Activated T-helper 9 cell treated with anti-CD3 and anti-CD28 coated beads, Interleukin-2, amount 50 U/mL, for 16 hours (primary cell): ENCODE measurements around the gene MAP4K1.
"Not testable (repeated sequence)": the region's sequence is repeated elsewhere in the genome, so short reads cannot be mapped to it uniquely, and the experiment has no call there.

Source experiments
- DNase-seq: peaks from one replicate; pipeline ENCODE4 v3.0.0-alpha.2; 2020; ENCODE audit warnings: low read depth

Gene MAP4K1

GRCh38 chr19:38624822-38625221 is 7.1 kb upstream of the MAP4K1 start:
- DNase-seq, result no peak

GRCh38 chr19:38619361-38620174 is 1.8 kb upstream of the MAP4K1 start:
- DNase-seq, result no peak

DNA sequence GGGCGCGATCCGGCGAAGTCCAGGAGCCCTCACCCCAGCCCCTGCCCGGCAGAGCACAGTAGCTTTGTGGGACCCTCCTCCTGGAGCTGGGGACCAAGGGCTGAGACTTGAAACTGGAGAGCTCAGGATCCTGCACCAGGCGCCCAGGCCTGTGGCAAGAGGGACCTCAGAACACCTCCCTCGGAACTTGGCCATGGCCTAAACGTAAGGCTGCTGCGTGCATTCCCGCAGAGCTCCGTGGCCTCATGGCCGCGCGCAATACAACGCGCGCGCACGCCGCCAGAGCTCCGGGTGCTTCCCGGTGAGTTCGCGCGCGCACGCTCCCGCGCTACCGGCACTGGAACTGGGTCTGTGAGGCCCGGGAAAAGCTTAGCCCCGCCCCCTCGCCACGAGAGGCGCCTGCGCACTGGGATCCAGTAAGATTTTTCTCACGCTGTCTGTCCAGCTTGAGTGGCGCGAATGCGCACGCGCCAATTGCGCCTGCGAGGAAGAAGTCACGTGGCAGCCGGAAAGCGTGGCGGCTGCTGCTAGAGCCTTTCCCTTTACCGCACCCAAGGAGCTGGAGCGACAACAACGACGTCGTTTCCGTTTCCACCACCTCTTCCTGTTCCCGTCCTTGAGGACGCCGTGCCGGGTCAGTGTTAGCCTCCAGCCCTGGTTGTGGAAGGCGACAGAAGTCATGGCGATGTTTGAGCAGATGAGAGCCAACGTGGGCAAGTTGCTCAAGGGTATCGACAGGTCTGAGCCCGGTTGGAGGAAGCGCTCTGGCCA is 1.0 kb upstream of the MAP4K1 start, which contains the start of gene EIF3K:
Gene EIF3K (plus strand): TSS at position 599 of the 771 bp plus-strand sequence. CDS start 81 bp downstream, at position 680.
- DNase-seq, result peak; percentile 96

DNA sequence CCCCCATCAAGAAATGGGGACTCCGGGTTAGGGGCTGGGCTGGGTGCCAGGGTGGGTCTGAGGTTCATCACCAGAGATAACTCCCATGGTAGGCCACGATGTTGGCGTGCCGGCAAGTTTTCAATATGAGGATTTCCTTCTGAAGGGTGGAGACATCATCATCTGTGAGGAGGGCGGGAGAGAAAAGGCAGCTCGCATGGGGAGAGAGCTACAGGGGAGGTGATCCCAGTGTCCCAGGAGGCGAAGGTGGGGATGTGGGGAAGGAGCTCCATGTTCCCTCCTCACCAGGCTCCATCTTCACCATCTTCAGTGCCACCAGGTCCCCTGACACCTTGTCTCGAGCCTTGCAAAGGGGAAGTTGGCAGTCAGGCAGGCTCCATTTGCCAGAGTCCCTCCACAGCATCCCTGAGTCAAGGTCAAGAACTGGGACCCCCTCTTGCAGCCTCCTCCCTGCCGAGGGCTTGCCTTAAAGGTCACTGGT is 430 bp downstream of the MAP4K1 start:
- DNase-seq, result no peak

DNA sequence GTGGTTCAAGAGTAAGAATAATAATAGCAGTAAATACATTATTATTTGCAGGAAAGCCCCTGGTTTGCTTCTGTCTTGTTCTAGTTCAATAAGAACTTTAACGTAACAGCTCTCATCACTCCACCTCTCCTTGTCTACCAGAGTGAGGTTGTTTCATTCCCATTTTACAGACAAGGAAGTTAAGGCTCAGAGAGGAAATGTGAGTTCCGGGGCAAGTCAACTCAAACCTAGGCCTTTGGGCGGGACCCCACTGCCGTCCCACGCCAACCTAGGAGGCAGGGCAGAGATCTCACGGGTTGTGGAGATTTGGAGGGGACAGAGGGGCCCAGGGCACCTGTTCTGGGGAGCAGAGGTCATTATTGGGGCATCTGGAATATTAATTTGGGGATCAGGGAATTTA is 1.5 kb downstream of the MAP4K1 start:
- no peak for DNase-seq

DNA sequence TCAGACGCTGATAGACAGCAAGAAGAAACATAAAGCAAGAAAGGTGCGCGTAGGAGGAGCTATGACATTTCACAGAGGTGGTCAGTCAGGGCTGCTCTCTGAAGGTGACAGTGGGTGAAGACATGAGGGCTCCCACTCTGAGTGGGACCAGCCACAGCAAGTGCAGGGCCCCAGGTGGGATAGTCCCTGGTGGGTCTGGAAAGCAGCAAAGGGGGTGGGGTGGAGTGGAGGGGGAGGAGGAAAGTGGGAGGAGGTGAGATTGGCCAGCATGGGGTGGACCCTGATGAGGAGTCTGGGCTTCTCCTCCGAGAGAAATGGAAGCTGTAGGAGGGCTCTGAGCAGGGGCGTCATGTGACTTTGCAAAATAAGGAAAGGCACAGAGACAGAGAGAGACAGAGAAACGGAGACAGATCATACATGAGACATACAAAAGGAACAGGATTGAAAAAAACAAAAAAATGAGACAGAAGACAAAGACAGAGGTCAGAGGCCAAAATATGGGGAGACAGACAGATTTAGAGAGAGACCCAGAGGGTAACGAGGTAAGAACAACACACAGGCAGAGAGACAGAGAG is 2.7 kb downstream of the MAP4K1 start:
- no peak for DNase-seq

- DNase-seq, result no peak
Observed at GRCh38 chr19:38614289-38614688, 3.5 kb downstream of the MAP4K1 start.

GRCh38 chr19:38606131-38606530 is 11.6 kb downstream of the MAP4K1 start:
- no peak for DNase-seq

DNA sequence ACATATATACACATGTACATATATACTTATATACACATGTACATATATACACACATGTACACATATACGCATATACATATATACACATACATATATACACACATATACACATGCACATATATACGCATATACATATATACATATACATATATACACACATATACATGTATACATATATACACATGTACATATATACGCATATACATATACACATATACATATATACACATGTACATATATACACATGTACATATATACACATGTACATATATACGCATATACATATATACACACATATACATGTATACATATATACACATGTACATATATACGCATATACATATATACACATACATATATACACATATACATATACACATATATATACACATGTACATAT is 14.9 kb downstream of the MAP4K1 start:
- DNase-seq, result not testable (repeated sequence)

- DNase-seq, result no peak
Observed at GRCh38 chr19:38599722-38600121, 18.0 kb downstream of the MAP4K1 start.

- no peak for DNase-seq
Observed at GRCh38 chr19:38597075-38597474, 20.7 kb downstream of the MAP4K1 start.

GRCh38 chr19:38596057-38596981 is 21.4 kb downstream of the MAP4K1 start:
- DNase-seq, result peak; percentile 16

GRCh38 chr19:38592940-38593339 is 24.8 kb downstream of the MAP4K1 start:
- no peak for DNase-seq

DNA sequence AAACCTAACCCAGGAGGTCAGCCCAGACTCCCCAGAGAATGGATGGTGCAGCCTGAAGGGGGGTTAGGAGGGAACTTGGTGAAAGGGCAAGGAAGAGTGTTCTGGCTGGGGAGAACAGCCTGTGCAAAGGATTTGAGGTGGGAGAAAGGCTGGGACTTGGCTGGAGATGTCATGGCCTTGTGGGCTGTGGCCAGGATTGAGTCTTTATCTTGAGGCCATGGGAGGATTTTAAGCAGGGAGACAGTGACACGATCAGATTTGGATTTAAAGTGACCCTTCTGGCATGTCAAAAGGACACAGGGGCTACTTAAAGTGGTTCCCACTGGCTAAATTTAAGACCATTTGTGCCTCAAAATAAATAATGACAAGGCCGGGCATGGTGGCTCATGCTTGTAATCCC is 29.7 kb downstream of the MAP4K1 start:
- no peak for DNase-seq

GRCh38 chr19:38587562-38587961 is 30.2 kb downstream of the MAP4K1 start:
- no peak for DNase-seq

- no peak for DNase-seq
Observed at GRCh38 chr19:38583985-38584305, 33.8 kb downstream of the MAP4K1 start.

DNA sequence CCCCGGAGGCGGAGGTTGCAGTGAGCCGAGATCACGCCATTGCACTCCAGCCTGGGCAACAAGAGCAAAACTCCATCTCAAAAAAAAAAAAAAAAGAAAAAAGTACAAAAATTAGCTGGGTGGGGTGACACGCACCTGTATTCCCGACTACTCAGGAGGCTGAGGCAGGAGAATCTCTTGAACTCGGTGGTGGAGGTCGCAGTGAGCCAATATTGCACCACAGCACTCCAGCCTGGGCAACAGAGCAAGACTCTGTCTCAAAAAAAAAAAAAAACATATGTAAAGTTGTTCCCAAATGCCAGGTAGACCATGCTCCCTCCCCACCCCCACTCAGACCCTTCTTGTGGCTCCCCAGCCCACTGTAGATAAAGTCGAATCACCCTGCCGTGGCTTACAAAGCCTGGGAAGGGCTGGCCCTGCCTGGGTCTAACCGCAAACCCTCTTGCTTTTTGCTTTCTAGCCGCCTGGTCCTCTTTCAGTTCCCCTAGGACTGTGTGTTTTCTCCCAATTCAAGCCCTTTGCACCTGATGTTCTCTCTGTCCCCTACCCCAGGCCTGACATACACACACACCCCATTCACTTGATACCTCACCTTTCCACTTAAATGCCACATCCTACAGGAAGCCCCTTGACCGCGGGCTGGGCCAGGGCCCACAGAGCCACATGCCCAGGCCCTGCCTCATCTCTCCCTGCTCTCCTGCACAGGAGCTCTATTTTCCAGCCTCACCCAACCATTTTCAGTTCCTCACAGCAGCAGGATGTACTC is 34.4 kb downstream of the MAP4K1 start:
- DNase-seq, result no peak

- DNase-seq, result no peak
Observed at GRCh38 chr19:38580080-38580479, 37.7 kb downstream of the MAP4K1 start.

DNA sequence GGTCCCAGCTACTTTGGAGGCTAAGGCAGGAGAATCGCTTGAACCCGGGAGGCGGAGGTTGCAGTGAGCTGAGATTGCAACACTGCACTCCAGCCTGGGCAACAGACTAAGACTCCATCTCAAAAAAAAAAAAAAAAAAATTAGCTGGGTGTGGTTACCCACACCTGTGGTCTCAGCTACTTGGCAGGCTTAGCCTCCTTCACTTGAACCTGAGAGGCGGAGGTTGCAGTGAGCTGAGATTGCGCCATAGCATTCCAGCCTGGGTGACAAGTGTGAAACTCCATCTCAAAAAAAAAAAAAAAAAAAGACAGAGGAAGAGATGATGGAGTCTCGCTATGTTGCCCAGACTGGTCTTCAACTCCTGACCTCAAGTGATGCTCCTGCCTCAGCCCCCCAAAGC is 38.4 kb downstream of the MAP4K1 start:
- not testable (repeated sequence) for DNase-seq

DNA sequence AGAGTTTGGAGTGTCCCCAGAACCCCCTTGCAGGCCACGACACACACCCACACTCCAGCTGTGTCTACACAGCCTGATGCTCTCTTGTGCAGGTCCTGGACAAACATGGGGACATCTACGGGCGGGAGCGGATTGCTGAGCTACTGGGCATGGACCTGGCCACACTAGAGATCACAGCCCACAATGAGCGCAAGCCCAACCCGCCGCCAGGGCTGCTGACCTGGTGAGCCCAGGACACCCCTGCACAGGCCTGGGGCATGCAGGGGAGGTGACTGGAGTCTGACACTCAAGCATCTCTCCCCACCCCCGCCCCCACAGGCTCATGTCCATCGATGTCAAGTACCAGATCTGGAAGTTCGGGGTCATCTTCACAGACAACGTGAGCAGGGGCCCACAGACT is 39.9 kb downstream of the MAP4K1 start:
- no peak for DNase-seq

- DNase-seq, result no peak
Observed at GRCh38 chr19:38571682-38572081, 46.1 kb downstream of the MAP4K1 start.
